Mesenchymal stem cell (in vitro differentiated cells and primary cell): ENCODE results near the gene RMC1.
A peak's percentile ranks its signal among the peaks of the same experiment; 100 is the strongest.

ENCODE experiments used
- DNase-seq: peaks from one replicate; pipeline ENCODE4 v3.0.0-alpha.2; 2013
- H2AFZ ChIP-seq: one replicate; pipeline ENCODE4 v1.6.1; 2013; ENCODE audit warnings: low read depth, mild to moderate bottlenecking, control low read depth, inconsistent platforms, low read length, moderate library complexity
- H2AK5ac ChIP-seq: 2 replicates; pipeline ENCODE4 v1.6.1; 2013; ENCODE audit warnings: low read length, moderate library complexity, mild to moderate bottlenecking, inconsistent platforms; ENCODE audit not compliant: severe bottlenecking
- H2BK120ac ChIP-seq: one replicate; pipeline ENCODE4 v1.6.1; 2013; ENCODE audit warnings: low read depth, mild to moderate bottlenecking, inconsistent platforms, low read length, moderate library complexity
- H2BK12ac ChIP-seq, 2 experiments: one replicate each; pipeline ENCODE4 v1.6.1; 2013; ENCODE audit warnings: inconsistent platforms in 2 of 2, low read length in 2 of 2, mild to moderate bottlenecking in 2 of 2, moderate library complexity in 2 of 2, control low read depth in 1 of 2
- H2BK15ac ChIP-seq: one replicate; pipeline ENCODE4 v1.6.1; 2013; ENCODE audit warnings: mild to moderate bottlenecking, low read depth, inconsistent platforms; ENCODE audit not compliant: poor library complexity, severe bottlenecking
- H2BK5ac ChIP-seq: 2 replicates; pipeline ENCODE4 v1.6.1; 2013; ENCODE audit warnings: low read depth, mild to moderate bottlenecking, low read length, control low read depth, inconsistent platforms; ENCODE audit not compliant: poor library complexity, severe bottlenecking
- H3K14ac ChIP-seq, 2 experiments: one replicate each; pipeline ENCODE4 v1.6.1; 2013; ENCODE audit warnings: inconsistent platforms in 2 of 2, low read length in 2 of 2, control low read depth in 1 of 2, mild to moderate bottlenecking in 1 of 2, moderate library complexity in 1 of 2
- H3K18ac ChIP-seq, 2 experiments: one replicate each; pipeline ENCODE4 v1.6.1; 2013; ENCODE audit warnings: inconsistent platforms in 2 of 2, low read length in 2 of 2, control low read depth in 1 of 2, low read depth in 1 of 2, mild to moderate bottlenecking in 1 of 2
- H3K23ac ChIP-seq, 2 experiments: one replicate each; pipeline ENCODE4 v1.6.1; 2013; ENCODE audit warnings: inconsistent platforms in 2 of 2, low read length in 2 of 2, mild to moderate bottlenecking in 2 of 2, moderate library complexity in 2 of 2, control low read depth in 1 of 2
- H3K27ac ChIP-seq: 2 replicates; pipeline ENCODE4 v1.5.1; 2013; ENCODE audit warnings: mild to moderate bottlenecking, moderate library complexity, low read length, control low read depth, inconsistent platforms; ENCODE audit not compliant: poor library complexity, severe bottlenecking
- H3K27me3 ChIP-seq, 2 experiments: 2 replicates each; pipeline versions ENCODE4 v1.6.1 to v1.7.0; 2013; ENCODE audit warnings: low read length in 2 of 2, mild to moderate bottlenecking in 2 of 2, moderate library complexity in 2 of 2, control low read depth in 1 of 2, inconsistent platforms in 1 of 2; ENCODE audit not compliant: control insufficient read depth in 1 of 2, insufficient read depth in 1 of 2
- H3K36me3 ChIP-seq, 2 experiments: 2 replicates each; pipeline versions ENCODE4 v1.6.1 to v1.7.0; 2013; ENCODE audit warnings: low read length in 2 of 2, control low read depth in 1 of 2, inconsistent platforms in 1 of 2, low read depth in 1 of 2, mild to moderate bottlenecking in 1 of 2; ENCODE audit not compliant: insufficient read depth in 2 of 2, control insufficient read depth in 1 of 2
- H3K4ac ChIP-seq, 2 experiments: one replicate each; pipeline ENCODE4 v1.6.1; 2013; ENCODE audit warnings: inconsistent platforms in 2 of 2, low read length in 2 of 2, mild to moderate bottlenecking in 2 of 2, moderate library complexity in 2 of 2, control low read depth in 1 of 2, low read depth in 1 of 2
- H3K4me1 ChIP-seq: 2 replicates; pipeline ENCODE4 v1.6.1; 2013; ENCODE audit warnings: low read depth, low read length, control low read depth; ENCODE audit not compliant: control insufficient read depth, insufficient read depth
- H3K4me2 ChIP-seq: 2 replicates; pipeline ENCODE4 v1.6.1; 2013; ENCODE audit warnings: low read length, mild to moderate bottlenecking, inconsistent platforms; ENCODE audit not compliant: poor library complexity, severe bottlenecking
- H3K4me3 ChIP-seq, 2 experiments: 2 replicates each; pipeline versions ENCODE4 v1.5.1 to v1.7.0; 2013; ENCODE audit warnings: low read length in 2 of 2, mild to moderate bottlenecking in 2 of 2, control low read depth in 1 of 2, low read depth in 1 of 2; ENCODE audit not compliant: insufficient read depth in 1 of 2
- H3K79me1 ChIP-seq: replicated peaks from 2 replicates; pipeline ENCODE4 v1.6.1; 2013; ENCODE audit warnings: mild to moderate bottlenecking, control low read depth, low read length, inconsistent platforms; ENCODE audit not compliant: poor library complexity, severe bottlenecking
- H3K9ac ChIP-seq: 2 replicates; pipeline ENCODE4 v1.7.0; 2013; ENCODE audit warnings: mild to moderate bottlenecking, low read length, moderate library complexity
- H3K9me3 ChIP-seq: 2 replicates; pipeline ENCODE4 v1.7.0; 2013; ENCODE audit warnings: mild to moderate bottlenecking, low read length; ENCODE audit not compliant: control insufficient read depth
- H4K8ac ChIP-seq: one replicate; pipeline ENCODE4 v1.6.1; 2013; ENCODE audit warnings: inconsistent platforms, mild to moderate bottlenecking, low read length, moderate library complexity
- H4K91ac ChIP-seq: one replicate; pipeline ENCODE4 v1.6.1; 2013; ENCODE audit warnings: mild to moderate bottlenecking, low read length, inconsistent platforms
- WGBS: methylation state at CpG from one replicate; pipeline ENCODE4 v1.1.7; 2013; ENCODE audit warnings: mixed read lengths; 5-methylcytosine and 5-hydroxymethylcytosine counted together

Gene RMC1

DNA sequence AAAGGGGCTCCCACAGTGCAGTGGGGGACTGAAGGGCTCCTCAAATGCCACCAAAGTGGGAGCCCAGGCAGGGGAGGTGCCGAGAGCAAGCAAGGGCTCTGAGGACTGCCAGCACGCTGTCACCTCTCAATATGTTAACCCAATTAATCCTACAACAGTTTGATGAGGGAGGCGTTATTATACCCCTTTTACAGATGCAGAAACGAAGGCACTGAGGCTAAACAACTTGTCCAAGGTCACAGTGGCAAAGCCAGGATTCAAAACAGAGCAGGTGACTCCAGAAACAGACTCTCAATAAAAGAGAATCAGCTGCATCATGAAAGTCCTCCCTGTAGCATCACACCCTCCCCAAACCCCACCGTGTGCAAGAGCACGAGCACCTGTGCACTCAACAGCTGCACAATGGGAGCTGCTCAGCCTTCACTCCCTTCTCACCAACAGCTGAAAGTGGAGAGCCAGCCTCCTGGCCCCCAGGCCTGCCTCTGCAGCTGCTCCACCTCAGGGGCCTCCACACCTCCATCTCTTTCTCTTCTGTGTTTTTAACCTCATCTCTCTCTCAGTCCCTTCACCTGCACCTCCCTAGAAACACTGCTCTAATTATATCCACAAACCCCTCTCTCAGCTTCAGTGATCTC lies 74.9 kb downstream of the RMC1 start:
- no peak overlapping the region for H2BK120ac ChIP-seq
- 97% methylated on average over 6 of the region's 6 CpGs for WGBS
- no peak for DNase-seq
- no peak overlapping the region for H3K14ac ChIP-seq
- H3K4me2 ChIP-seq: no peak overlapping the region
- no peaks in the 10 kb centered on the region for H3K9me3 ChIP-seq
- no peaks in the 10 kb centered on the region for H3K27me3 ChIP-seq
- H2BK12ac ChIP-seq: no peak overlapping the region
- H3K4me3 ChIP-seq: no peak overlapping the region
- H2BK15ac ChIP-seq: no peak overlapping the region
- H3K36me3 ChIP-seq: peaks cover 17 to 74% of the 10 kb centered on the region in 2 experiments
- H3K4me1 ChIP-seq: peaks cover 17% of the 10 kb centered on the region
- no peak overlapping the region for H4K8ac ChIP-seq
- H2BK5ac ChIP-seq: no peak overlapping the region
- H4K91ac ChIP-seq: no peak overlapping the region
- no peak overlapping the region for H3K9ac ChIP-seq
- H2AFZ ChIP-seq: no peak overlapping the region
- H3K79me1 ChIP-seq: peaks cover 13% of the 10 kb centered on the region
- H3K23ac ChIP-seq: no peak overlapping the region
- H2AK5ac ChIP-seq: no peak overlapping the region
- H3K18ac ChIP-seq: no peak overlapping the region
- no peak overlapping the region for H3K4ac ChIP-seq
- H3K27ac ChIP-seq: no peak overlapping the region

- H3K36me3 ChIP-seq: peaks cover 17 to 75% of the 10 kb centered on the region in 2 experiments
- no peak overlapping the region for H2BK5ac ChIP-seq
- no peak overlapping the region for H3K14ac ChIP-seq
- no peak overlapping the region for H3K4ac ChIP-seq
- no peak overlapping the region for H2AK5ac ChIP-seq
- peak overlapping the region; percentile 31 for H3K9ac ChIP-seq
- no peak overlapping the region for H2BK120ac ChIP-seq
- H2BK12ac ChIP-seq: peak overlapping the region in 1 of 2 experiments; percentile 1
- H3K79me1 ChIP-seq: peaks cover 15% of the 10 kb centered on the region
- H3K4me3 ChIP-seq: no peak overlapping the region
- H2AFZ ChIP-seq: no peak overlapping the region
- peaks cover 18% of the 10 kb centered on the region for H3K4me1 ChIP-seq
- DNase-seq: peak; percentile 75
- no peak overlapping the region for H4K8ac ChIP-seq
- H3K18ac ChIP-seq: peak overlapping the region in 1 of 2 experiments; percentile 54
- no peak overlapping the region for H2BK15ac ChIP-seq
- H3K27ac ChIP-seq: no peak overlapping the region
- no peak overlapping the region for H4K91ac ChIP-seq
- H3K27me3 ChIP-seq: no peaks in the 10 kb centered on the region
- no peaks in the 10 kb centered on the region for H3K9me3 ChIP-seq
- H3K4me2 ChIP-seq: no peak overlapping the region
- no peak overlapping the region for H3K23ac ChIP-seq
- WGBS: 93% methylated on average over 8 of the region's 8 CpGs
These were observed 75.8 kb downstream of the RMC1 start for GRCh38 chr18:23578891-23579653.

DNA sequence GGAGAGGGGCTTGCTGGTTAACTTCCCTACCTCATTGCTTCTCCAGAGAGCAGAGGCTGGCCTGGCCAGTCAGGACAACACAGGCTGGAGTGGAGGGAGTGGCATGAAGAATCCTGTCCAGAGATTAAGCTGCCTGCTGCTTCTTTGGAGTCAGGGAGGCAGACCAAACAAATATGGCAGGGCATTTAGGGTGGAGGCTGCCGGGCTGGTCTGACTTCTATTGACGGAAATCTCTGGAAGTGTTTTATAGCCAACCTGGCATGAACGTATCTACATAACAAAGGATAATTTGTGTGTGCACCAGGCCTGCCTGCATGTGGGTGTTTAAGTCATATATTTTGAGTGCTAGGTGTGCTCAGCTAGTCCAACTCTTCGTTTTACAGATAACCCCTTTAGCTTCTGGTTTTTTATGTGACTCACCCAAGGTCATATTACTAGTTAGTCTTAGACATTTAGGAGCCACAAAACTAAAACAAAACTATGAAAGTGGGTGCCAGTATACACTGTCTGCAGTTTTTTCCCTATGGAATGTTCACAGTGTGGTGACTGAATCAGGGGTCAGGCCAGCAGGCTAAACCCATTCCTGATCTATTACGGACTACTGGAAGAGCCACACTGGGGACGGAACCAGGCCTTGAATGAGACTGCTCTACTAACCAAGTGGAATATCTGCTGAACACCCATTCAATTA lies 77.5 kb downstream of the RMC1 start:
- Histone ChIP-seq H3K4me1 (peaks cover 20% of the 10 kb centered on the region), H3K27ac (peak overlapping the region; percentile 45), H3K36me3 (peaks cover 13 to 63% of the 10 kb centered on the region in 2 experiments), H2BK15ac (no peak overlapping the region), H3K23ac (no peak overlapping the region), H2BK5ac (no peak overlapping the region), H3K14ac (peak overlapping the region in 1 of 2 experiments; percentile 5), H2AK5ac (no peak overlapping the region), H3K27me3 (no peaks in the 10 kb centered on the region), H3K4ac (no peak overlapping the region), H3K4me3 (no peak overlapping the region), H2BK12ac (peak overlapping the region in 1 of 2 experiments; percentile 81), H4K91ac (no peak overlapping the region), H3K79me1 (peaks cover 13% of the 10 kb centered on the region), H2BK120ac (no peak overlapping the region), H3K9me3 (no peaks in the 10 kb centered on the region), H3K4me2 (no peak overlapping the region), H2AFZ (no peak overlapping the region), H3K18ac (peak overlapping the region; percentile 24 to 84), H4K8ac (no peak overlapping the region), H3K9ac (peak overlapping the region; percentile 47)
- WGBS: 63% methylated on average over 5 of the region's 6 CpGs
- DNase-seq: peak; percentile 93
